ENCODE data around the gene SP9.

DNA sequence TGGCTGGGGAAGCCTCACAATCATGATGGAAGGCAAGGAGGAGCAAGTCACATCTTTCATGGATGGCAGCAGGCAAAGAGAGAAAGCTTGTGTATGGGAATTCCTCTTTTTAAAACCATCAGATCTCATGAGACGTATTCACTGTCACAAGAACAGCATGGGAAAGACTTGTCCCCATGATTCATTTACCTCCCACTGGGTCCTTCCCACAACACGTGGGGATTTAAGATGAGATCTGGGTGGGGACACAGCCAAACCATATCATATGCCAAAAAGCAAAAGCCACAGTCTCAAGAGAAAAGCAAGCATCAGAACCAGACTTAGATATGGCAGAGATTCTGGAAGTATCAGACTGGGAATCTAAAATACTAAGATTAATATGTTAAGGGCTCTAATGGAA is 30.8 kb downstream of the SP9 start:
- TF ChIP-seq CBFB (IDR thresholded peaks at IDR 0.05; ENCODE audit: low read depth): no peak
- no peak for TF ChIP-seq EED (IDR thresholded peaks at IDR 0.05; ENCODE audit: low read depth)
- TF ChIP-seq, protein P1, sequence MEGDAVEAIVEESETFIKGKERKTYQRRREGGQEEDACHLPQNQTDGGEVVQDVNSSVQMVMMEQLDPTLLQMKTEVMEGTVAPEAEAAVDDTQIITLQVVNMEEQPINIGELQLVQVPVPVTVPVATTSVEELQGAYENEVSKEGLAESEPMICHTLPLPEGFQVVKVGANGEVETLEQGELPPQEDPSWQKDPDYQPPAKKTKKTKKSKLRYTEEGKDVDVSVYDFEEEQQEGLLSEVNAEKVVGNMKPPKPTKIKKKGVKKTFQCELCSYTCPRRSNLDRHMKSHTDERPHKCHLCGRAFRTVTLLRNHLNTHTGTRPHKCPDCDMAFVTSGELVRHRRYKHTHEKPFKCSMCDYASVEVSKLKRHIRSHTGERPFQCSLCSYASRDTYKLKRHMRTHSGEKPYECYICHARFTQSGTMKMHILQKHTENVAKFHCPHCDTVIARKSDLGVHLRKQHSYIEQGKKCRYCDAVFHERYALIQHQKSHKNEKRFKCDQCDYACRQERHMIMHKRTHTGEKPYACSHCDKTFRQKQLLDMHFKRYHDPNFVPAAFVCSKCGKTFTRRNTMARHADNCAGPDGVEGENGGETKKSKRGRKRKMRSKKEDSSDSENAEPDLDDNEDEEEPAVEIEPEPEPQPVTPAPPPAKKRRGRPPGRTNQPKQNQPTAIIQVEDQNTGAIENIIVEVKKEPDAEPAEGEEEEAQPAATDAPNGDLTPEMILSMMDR (IDR thresholded peaks at IDR 0.05 in 2 of 3, conservative IDR thresholded peaks at IDR 0.05 in 1 of 3; ENCODE audit: control insufficient read depth in 2 of 3, extremely low read depth in 1 of 3, insufficient read depth in 1 of 3, low read depth in 3 of 3, low read length in 3 of 3): no peak
- no peak for TF ChIP-seq NR2C2 (IDR thresholded peaks at IDR 0.05; ENCODE audit: borderline replicate concordance, control insufficient read depth, insufficient read length, low read depth)
- TF ChIP-seq, protein P2, sequence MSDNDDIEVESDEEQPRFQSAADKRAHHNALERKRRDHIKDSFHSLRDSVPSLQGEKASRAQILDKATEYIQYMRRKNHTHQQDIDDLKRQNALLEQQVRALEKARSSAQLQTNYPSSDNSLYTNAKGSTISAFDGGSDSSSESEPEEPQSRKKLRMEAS (IDR thresholded peaks at IDR 0.05; ENCODE audit: low read depth, low read length): no peak
- TF ChIP-seq, protein P3, sequence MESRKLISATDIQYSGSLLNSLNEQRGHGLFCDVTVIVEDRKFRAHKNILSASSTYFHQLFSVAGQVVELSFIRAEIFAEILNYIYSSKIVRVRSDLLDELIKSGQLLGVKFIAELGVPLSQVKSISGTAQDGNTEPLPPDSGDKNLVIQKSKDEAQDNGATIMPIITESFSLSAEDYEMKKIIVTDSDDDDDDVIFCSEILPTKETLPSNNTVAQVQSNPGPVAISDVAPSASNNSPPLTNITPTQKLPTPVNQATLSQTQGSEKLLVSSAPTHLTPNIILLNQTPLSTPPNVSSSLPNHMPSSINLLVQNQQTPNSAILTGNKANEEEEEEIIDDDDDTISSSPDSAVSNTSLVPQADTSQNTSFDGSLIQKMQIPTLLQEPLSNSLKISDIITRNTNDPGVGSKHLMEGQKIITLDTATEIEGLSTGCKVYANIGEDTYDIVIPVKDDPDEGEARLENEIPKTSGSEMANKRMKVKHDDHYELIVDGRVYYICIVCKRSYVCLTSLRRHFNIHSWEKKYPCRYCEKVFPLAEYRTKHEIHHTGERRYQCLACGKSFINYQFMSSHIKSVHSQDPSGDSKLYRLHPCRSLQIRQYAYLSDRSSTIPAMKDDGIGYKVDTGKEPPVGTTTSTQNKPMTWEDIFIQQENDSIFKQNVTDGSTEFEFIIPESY (IDR thresholded peaks at IDR 0.05): no peak
- no peak for TF ChIP-seq POLR2A (IDR thresholded peaks at IDR 0.05; ENCODE audit: low read depth, low read length)
- TF ChIP-seq RAD21 (IDR thresholded peaks at IDR 0.05; ENCODE audit: insufficient read depth, low read depth, low read length): no peak
- no peak for TF ChIP-seq TCF7 (IDR thresholded peaks at IDR 0.05; ENCODE audit: borderline replicate concordance)
- TF ChIP-seq POLR2AphosphoS2 (IDR thresholded peaks at IDR 0.05; ENCODE audit: low read depth, low read length): no peak
- TF ChIP-seq POLR2AphosphoS5 (IDR thresholded peaks at IDR 0.05; ENCODE audit: low read length): no peak
- no peak for TF ChIP-seq EZH2 (IDR thresholded peaks at IDR 0.05; ENCODE audit: borderline replicate concordance, control insufficient read depth, low read depth, low read length)
- no peak for TF ChIP-seq JUNB (IDR thresholded peaks at IDR 0.05)
- TF ChIP-seq CREB1 (IDR thresholded peaks at IDR 0.05; ENCODE audit: low read depth): no peak

Data from GM12878 (cell line).